ENCODE results near the gene AGAP5. TPM values are rescaled to one million over a fixed set of nuclear protein-coding genes. Genes with fewer than 3 reads are reported as not detected.

AGAP5 gene
- total and polyA plus RNA-seq, 2 of the 13 experiments (the other 11 are each of a cell fraction or from before 2014, with no cell fraction given): 5.3 to 7.9 TPM

DNA sequence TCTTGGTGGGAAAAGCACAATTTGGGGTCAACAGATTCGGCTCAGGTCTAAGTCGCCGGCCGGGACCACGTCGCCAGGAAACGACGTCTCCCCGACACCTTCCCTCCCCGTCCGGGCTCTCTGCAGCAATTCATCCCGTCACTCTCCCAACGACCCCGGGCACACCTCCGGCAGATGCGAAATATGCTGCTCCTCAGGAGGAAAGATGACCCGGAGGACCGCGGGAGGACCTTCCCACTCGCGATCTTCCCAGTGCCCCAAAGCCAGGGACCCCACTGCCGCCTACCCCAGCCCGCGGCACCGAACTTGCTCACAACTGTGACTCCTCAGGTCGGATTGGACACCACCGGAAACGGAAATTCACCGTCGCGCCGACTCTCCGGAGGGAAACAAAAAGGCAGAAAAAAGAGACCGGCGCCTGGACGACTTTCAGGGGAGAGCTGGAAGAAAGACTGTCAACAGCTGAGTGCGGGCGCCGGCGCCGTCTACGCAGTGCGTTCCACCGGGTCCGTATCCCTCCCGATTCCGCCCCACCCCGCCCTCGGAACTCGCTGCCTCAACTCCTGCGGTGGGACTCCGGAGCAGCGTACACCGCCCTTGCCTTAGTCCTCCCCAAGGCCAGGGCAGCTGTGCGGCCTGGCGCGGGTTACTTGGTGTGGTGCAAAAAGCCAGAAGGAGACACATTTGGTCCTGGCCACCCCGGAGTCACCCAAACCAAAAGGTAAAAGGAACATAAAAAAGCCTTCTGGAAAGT, 32.4 kb upstream of the AGAP5 start (continued):
- TF ChIP-seq, protein P1, sequence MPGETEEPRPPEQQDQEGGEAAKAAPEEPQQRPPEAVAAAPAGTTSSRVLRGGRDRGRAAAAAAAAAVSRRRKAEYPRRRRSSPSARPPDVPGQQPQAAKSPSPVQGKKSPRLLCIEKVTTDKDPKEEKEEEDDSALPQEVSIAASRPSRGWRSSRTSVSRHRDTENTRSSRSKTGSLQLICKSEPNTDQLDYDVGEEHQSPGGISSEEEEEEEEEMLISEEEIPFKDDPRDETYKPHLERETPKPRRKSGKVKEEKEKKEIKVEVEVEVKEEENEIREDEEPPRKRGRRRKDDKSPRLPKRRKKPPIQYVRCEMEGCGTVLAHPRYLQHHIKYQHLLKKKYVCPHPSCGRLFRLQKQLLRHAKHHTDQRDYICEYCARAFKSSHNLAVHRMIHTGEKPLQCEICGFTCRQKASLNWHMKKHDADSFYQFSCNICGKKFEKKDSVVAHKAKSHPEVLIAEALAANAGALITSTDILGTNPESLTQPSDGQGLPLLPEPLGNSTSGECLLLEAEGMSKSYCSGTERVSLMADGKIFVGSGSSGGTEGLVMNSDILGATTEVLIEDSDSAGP (CRISPR knock-in tag; IDR thresholded peaks at IDR 0.05; ENCODE audit: borderline replicate concordance): peak; percentile 90
- TF ChIP-seq, protein P2, sequence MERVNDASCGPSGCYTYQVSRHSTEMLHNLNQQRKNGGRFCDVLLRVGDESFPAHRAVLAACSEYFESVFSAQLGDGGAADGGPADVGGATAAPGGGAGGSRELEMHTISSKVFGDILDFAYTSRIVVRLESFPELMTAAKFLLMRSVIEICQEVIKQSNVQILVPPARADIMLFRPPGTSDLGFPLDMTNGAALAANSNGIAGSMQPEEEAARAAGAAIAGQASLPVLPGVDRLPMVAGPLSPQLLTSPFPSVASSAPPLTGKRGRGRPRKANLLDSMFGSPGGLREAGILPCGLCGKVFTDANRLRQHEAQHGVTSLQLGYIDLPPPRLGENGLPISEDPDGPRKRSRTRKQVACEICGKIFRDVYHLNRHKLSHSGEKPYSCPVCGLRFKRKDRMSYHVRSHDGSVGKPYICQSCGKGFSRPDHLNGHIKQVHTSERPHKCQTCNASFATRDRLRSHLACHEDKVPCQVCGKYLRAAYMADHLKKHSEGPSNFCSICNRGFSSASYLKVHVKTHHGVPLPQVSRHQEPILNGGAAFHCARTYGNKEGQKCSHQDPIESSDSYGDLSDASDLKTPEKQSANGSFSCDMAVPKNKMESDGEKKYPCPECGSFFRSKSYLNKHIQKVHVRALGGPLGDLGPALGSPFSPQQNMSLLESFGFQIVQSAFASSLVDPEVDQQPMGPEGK (CRISPR knock-in tag; IDR thresholded peaks at IDR 0.05): peak; percentile 44; the same call in 1 of the 2 replicates
- TF ChIP-seq ZNF781 (CRISPR knock-in tag; IDR thresholded peaks at IDR 0.05; ENCODE audit: borderline replicate concordance, not compliant biosample characterization) (peak; percentile 71), FOXA3 (CRISPR knock-in tag; IDR thresholded peaks at IDR 0.05) (peak; percentile 64), GLI4 (CRISPR knock-in tag; IDR thresholded peaks at IDR 0.05; ENCODE audit: borderline replicate concordance) (peak; percentile 31; the same call in 1 of the 2 replicates), ZNF569 (CRISPR knock-in tag; IDR thresholded peaks at IDR 0.05; ENCODE audit: borderline replicate concordance) (no peak), ELF3 (CRISPR knock-in tag; IDR thresholded peaks at IDR 0.05) (peak; percentile 71; the same call in 1 of the 2 replicates), ZNF879 (CRISPR knock-in tag; IDR thresholded peaks at IDR 0.05) (no peak), ZNF274 (CRISPR knock-in tag; IDR thresholded peaks at IDR 0.05) (peak; percentile 69), ZNF644 (CRISPR knock-in tag; IDR thresholded peaks at IDR 0.05; ENCODE audit: low read depth) (no peak), KLF12 (CRISPR knock-in tag; IDR thresholded peaks at IDR 0.05; ENCODE audit: borderline replicate concordance) (no peak; the same call in 1 of the 2 replicates), PCBP1 (IDR thresholded peaks at IDR 0.05; ENCODE audit: borderline replicate concordance, low read depth, low read length) (peak; percentile 89), ZFX (CRISPR knock-in tag; IDR thresholded peaks at IDR 0.05; ENCODE audit: low read depth) (peak; percentile 90), AGO2 (optimal IDR thresholded peaks at IDR 0.05; ENCODE audit: low read depth, low read length) (peak; percentile 36), ZNF567 (CRISPR knock-in tag; IDR thresholded peaks at IDR 0.05; ENCODE audit: borderline replicate concordance) (no peak), ZBTB8A (CRISPR knock-in tag; IDR thresholded peaks at IDR 0.05; ENCODE audit: borderline replicate concordance, low read depth) (no peak), ZNF20 (CRISPR knock-in tag; IDR thresholded peaks at IDR 0.05) (peak; percentile 93)
- TF ChIP-seq, protein P3, sequence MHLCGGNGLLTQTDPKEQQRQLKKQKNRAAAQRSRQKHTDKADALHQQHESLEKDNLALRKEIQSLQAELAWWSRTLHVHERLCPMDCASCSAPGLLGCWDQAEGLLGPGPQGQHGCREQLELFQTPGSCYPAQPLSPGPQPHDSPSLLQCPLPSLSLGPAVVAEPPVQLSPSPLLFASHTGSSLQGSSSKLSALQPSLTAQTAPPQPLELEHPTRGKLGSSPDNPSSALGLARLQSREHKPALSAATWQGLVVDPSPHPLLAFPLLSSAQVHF (CRISPR knock-in tag; IDR thresholded peaks at IDR 0.05): peak; percentile 77; the same call in 1 of the 2 replicates
- TF ChIP-seq, protein P4, sequence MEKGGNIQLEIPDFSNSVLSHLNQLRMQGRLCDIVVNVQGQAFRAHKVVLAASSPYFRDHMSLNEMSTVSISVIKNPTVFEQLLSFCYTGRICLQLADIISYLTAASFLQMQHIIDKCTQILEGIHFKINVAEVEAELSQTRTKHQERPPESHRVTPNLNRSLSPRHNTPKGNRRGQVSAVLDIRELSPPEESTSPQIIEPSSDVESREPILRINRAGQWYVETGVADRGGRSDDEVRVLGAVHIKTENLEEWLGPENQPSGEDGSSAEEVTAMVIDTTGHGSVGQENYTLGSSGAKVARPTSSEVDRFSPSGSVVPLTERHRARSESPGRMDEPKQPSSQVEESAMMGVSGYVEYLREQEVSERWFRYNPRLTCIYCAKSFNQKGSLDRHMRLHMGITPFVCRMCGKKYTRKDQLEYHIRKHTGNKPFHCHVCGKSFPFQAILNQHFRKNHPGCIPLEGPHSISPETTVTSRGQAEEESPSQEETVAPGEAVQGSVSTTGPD (CRISPR knock-in tag; IDR thresholded peaks at IDR 0.05): 0 out of 2 replicates have a peak, but pooled peaks have one; percentile 17
- TF ChIP-seq, protein P5, sequence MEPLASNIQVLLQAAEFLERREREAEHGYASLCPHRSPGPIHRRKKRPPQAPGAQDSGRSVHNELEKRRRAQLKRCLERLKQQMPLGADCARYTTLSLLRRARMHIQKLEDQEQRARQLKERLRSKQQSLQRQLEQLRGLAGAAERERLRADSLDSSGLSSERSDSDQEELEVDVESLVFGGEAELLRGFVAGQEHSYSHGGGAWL (CRISPR knock-in tag; IDR thresholded peaks at IDR 0.05): peak; percentile 58; the same call in 1 of the 2 replicates

Measured in HepG2 (cell line).